Liver (tissue), 9 donors: ENCODE results near the gene MPZ. TPM values are rescaled to one million over a fixed set of nuclear protein-coding genes. Genes with fewer than 3 reads are reported as not detected.
"Not testable (repeated sequence)": the region's sequence is repeated elsewhere in the genome, so short reads cannot be mapped to it uniquely, and the experiment has no call there.

Experiments used
- DNase-seq: peaks from one replicate; pipeline ENCODE4 v3.0.0-alpha.2; 2017; ENCODE audit warnings: low spot score
- H3K27ac ChIP-seq, 2 donors: one replicate each; pipeline ENCODE4 v1.7.0; 2013; ENCODE audit warnings: inconsistent platforms in 2 of 2, low read length in 2 of 2, control low read depth in 1 of 2, low read depth in 1 of 2, mild to moderate bottlenecking in 1 of 2
- H3K27me3 ChIP-seq, 4 donors: one replicate each; pipeline versions ENCODE4 v1.6.1 to v1.7.0; 2013; ENCODE audit warnings: low read length in 3 of 4, inconsistent platforms in 1 of 4, mild to moderate bottlenecking in 1 of 4, moderate library complexity in 1 of 4; ENCODE audit not compliant: control insufficient read depth in 4 of 4, insufficient read depth in 4 of 4
- H3K36me3 ChIP-seq, 4 donors: one replicate each; pipeline versions ENCODE4 v1.6.1 to v1.7.0; 2013; ENCODE audit warnings: low read length in 3 of 4, mild to moderate bottlenecking in 3 of 4, low read depth in 1 of 4, moderate library complexity in 1 of 4; ENCODE audit not compliant: control insufficient read depth in 4 of 4, insufficient read depth in 3 of 4
- H3K4me1 ChIP-seq, 4 donors: one replicate each; pipeline versions ENCODE4 v1.6.1 to v1.7.0; 2013; ENCODE audit warnings: low read length in 3 of 4, mild to moderate bottlenecking in 3 of 4, moderate library complexity in 1 of 4; ENCODE audit not compliant: control insufficient read depth in 4 of 4, insufficient read depth in 4 of 4
- H3K4me3 ChIP-seq, 3 donors: one replicate each; pipeline versions ENCODE4 v1.6.1 to v1.7.0; 2013; ENCODE audit warnings: low read length in 3 of 3, control low read depth in 1 of 3, low read depth in 1 of 3, mild to moderate bottlenecking in 1 of 3
- H3K9ac ChIP-seq, 2 donors: one replicate each; pipeline ENCODE4 v1.7.0; 2013; ENCODE audit warnings: low read length in 2 of 2, mild to moderate bottlenecking in 2 of 2, moderate library complexity in 2 of 2, control low read depth in 1 of 2, low read depth in 1 of 2
- H3K9me3 ChIP-seq, 4 donors: one replicate each; pipeline versions ENCODE4 v1.6.1 to v1.7.0; 2013; ENCODE audit warnings: low read length in 3 of 4; ENCODE audit not compliant: control insufficient read depth in 4 of 4
- CTCF ChIP-seq: fragments of 150-350 bp; IDR thresholded peaks from 2 replicates; pipeline ENCODE4 v1.5.1; 2017; ENCODE audit warnings: improper control_type of control experiment, low read depth, low read length; ENCODE audit not compliant: missing input control
- EGR1 ChIP-seq, 2 donors: IDR thresholded peaks; 2 replicates each; pipeline ENCODE4 v1.6.1; 2016 to 2018; ENCODE audit warnings: antibody characterized with exemption in 2 of 2, low read depth in 2 of 2
- FOXA1 ChIP-seq: IDR thresholded peaks from 2 replicates; pipeline ENCODE4 v1.6.1; 2016; ENCODE audit warnings: antibody characterized with exemption
- FOXA2 ChIP-seq: IDR thresholded peaks from 2 replicates; pipeline ENCODE4 v1.6.1; 2016; ENCODE audit warnings: antibody characterized with exemption
- HNF4A ChIP-seq, 2 donors: conservative IDR thresholded peaks; 2 replicates each; pipeline ENCODE4 v1.6.1; 2016; ENCODE audit warnings: antibody characterized with exemption in 2 of 2, mild to moderate bottlenecking in 2 of 2
- JUND ChIP-seq, 2 donors: IDR thresholded peaks; 2 replicates each; pipeline ENCODE4 v1.6.1; 2016; ENCODE audit warnings: antibody characterized with exemption in 2 of 2
- MAX ChIP-seq: IDR thresholded peaks from 2 replicates; pipeline ENCODE4 v1.6.1; 2016; ENCODE audit warnings: antibody characterized with exemption
- NR2F2 ChIP-seq: IDR thresholded peaks from 2 replicates; pipeline ENCODE4 v1.6.1; 2016; ENCODE audit warnings: antibody characterized with exemption
- RAD21 ChIP-seq, 2 donors: IDR thresholded peaks; 2 replicates each; pipeline ENCODE4 v1.6.1; 2016; ENCODE audit warnings: antibody characterized with exemption in 2 of 2, mild to moderate bottlenecking in 2 of 2
- REST ChIP-seq: IDR thresholded peaks from 2 replicates; pipeline ENCODE4 v1.6.1; 2016; ENCODE audit warnings: antibody characterized with exemption, mild to moderate bottlenecking
- SP1 ChIP-seq: IDR thresholded peaks from 2 replicates; pipeline ENCODE4 v1.6.1; 2018; ENCODE audit warnings: antibody characterized with exemption, mild to moderate bottlenecking
- ZBTB33 ChIP-seq: IDR thresholded peaks from 2 replicates; pipeline ENCODE4 v1.6.1; 2016; ENCODE audit warnings: antibody characterized with exemption
- WGBS: extraction: QIAGEN DNeasy Blood & Tissue Kit; methylation state at CpG from one replicate; pipeline ENCODE4 v1.1.7; 2013; 5-methylcytosine and 5-hydroxymethylcytosine counted together
- polyA plus RNA-seq, 2 donors: library from polyadenylated mRNA; stranded (reverse) in 1 of 2; unstranded in 1 of 2; fragments of 200-250 nt in 1 of 2; fragments of >200 nt in 1 of 2; fragmentation: Nextera tagmentation in 1 of 2; extraction: Ambion mirVana in 1 of 2; gene quantifications; one replicate each; pipeline versions ENCODE4 v1.2.1 to v1.2.3, GENCODE V29; 2013 to 2015
- total RNA-seq, 2 donors: library from RNA; depleted of rRNA; stranded (reverse); fragments of >200 nt; gene quantifications; one replicate each; pipeline ENCODE4 v1.2.3, GENCODE V29; 2014
- donor health status: healthy.
- donor health status: healthy.
- donor health status: healthy.
- donor health status: healthy.
- donor health status: healthy.

MPZ gene
- total and polyA plus RNA-seq, 4 donors = 0.37 to 7.4 (median 0.99) TPM

GRCh38 chr1:161324020-161324419 lies 14.3 kb upstream of the MPZ start:
- H3K27me3 ChIP-seq = no peaks in the 10 kb centered on the region
- H3K27ac ChIP-seq = no peak overlapping the region
- TF ChIP-seq HNF4A (conservative IDR thresholded peaks at IDR 0.05) (no peak), FOXA2 (no peak), NR2F2 (no peak), ZBTB33 (no peak), REST (no peak), SP1 (no peak), CTCF (no peak), RAD21 (IDR thresholded peaks at IDR 0.05) (no peak), EGR1 (IDR thresholded peaks at IDR 0.05; ENCODE audit: low read depth in 2 of 2) (no peak), MAX (no peak), JUND (IDR thresholded peaks at IDR 0.05) (no peak), FOXA1 (no peak)
- H3K4me3 ChIP-seq = no peak overlapping the region
- DNase-seq = no peak
- H3K9ac ChIP-seq = no peak overlapping the region
- H3K36me3 ChIP-seq = peaks cover 9 to 25% (median 15%) of the 10 kb centered on the region in 4 donors
- H3K4me1 ChIP-seq = peaks cover 4 to 10% (median 9%) of the 10 kb centered on the region in 4 donors
- no peaks in the 10 kb centered on the region for H3K9me3 ChIP-seq
- WGBS = 87% methylated on average over 4 of the region's 4 CpGs

- not testable (repeated sequence) for H3K27ac ChIP-seq, H3K27me3 ChIP-seq, DNase-seq, H3K4me3 ChIP-seq, H3K9ac ChIP-seq, H3K9me3 ChIP-seq, H3K36me3 ChIP-seq
- WGBS = 80% methylated on average over 17 of the region's 17 CpGs
- H3K4me1 ChIP-seq = peaks cover 14 to 42% (median 29%) of the 10 kb centered on the region in 4 donors
Measured at GRCh38 chr1:161315841-161316674, 6.3 kb upstream of the MPZ start.
